ENCODE measurements around the gene THOC6.
"Not testable (repeated sequence)": the region's sequence is repeated elsewhere in the genome, so short reads cannot be mapped to it uniquely, and the experiment has no call there.

THOC6 gene

GRCh38 chr16:3049921-3050481, 26.2 kb downstream of the THOC6 start:
- Histone ChIP-seq H3K4me1 (ENCODE audit: control insufficient read depth, low read length) (peaks cover 42% of the 10 kb centered on the region), H3K27me3 (ENCODE audit: control insufficient read depth, low read length) (peaks cover 22% of the 10 kb centered on the region), H3K36me3 (ENCODE audit: control insufficient read depth, low read length) (no peaks in the 10 kb centered on the region), H3K79me2 (ENCODE audit: control insufficient read depth, low read length) (no peaks in the 10 kb centered on the region), H3K9me2 (replicated peaks; ENCODE audit: control insufficient read depth, low read length) (no peaks in the 10 kb centered on the region), H3K4me3 (ENCODE audit: low read length) (peak overlapping the region; percentile 23), H3K9me3 (ENCODE audit: control insufficient read depth, insufficient read depth, low read length) (no peaks in the 10 kb centered on the region), H3K4me2 (ENCODE audit: low read length) (peak overlapping the region; percentile 59), H3K27ac (ENCODE audit: low read depth, low read length) (peak overlapping the region; percentile 7), H3F3A (ENCODE audit: control insufficient read depth, insufficient read depth) (0 out of 2 replicates have a peak, but pooled peaks cover 6% of the 10 kb centered on the region), H4K20me1 (ENCODE audit: control insufficient read depth, insufficient read depth, low read depth, low read length) (no peaks in the 10 kb centered on the region)
- no peak for TF ChIP-seq EZH2phosphoT487 (IDR thresholded peaks at IDR 0.05; ENCODE audit: borderline replicate concordance, low read length)

DNA sequence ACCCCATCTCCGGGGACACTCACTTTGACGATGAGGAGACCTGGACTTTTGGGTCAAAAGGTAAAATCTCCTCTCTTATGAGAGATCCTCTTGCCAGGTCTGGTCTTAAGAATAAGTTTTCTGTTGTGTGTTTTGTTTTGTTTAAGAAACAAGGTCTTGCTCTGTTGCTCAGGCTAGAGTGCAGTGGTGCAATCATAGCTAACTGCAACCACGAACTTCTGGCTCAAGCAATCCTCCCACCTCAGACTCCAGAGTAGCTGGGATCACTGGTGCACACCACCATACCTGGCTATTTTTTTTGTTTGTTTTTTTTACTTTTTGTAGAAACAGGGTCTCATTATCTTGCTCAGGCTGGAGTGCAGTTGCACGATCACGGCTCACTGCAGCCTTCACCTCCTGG, 26.7 kb downstream of the THOC6 start:
- H3F3A ChIP-seq (ENCODE audit: control insufficient read depth, insufficient read depth) = 0 out of 2 replicates have a peak, but pooled peaks cover 8% of the 10 kb centered on the region
- H3K9me3 ChIP-seq (ENCODE audit: control insufficient read depth, insufficient read depth, low read length) = no peaks in the 10 kb centered on the region
- H3K27ac ChIP-seq (ENCODE audit: low read depth, low read length) = peak overlapping the region; percentile 7
- peak overlapping the region; percentile 59 for H3K4me2 ChIP-seq (ENCODE audit: low read length)
- TF ChIP-seq, protein P1, sequence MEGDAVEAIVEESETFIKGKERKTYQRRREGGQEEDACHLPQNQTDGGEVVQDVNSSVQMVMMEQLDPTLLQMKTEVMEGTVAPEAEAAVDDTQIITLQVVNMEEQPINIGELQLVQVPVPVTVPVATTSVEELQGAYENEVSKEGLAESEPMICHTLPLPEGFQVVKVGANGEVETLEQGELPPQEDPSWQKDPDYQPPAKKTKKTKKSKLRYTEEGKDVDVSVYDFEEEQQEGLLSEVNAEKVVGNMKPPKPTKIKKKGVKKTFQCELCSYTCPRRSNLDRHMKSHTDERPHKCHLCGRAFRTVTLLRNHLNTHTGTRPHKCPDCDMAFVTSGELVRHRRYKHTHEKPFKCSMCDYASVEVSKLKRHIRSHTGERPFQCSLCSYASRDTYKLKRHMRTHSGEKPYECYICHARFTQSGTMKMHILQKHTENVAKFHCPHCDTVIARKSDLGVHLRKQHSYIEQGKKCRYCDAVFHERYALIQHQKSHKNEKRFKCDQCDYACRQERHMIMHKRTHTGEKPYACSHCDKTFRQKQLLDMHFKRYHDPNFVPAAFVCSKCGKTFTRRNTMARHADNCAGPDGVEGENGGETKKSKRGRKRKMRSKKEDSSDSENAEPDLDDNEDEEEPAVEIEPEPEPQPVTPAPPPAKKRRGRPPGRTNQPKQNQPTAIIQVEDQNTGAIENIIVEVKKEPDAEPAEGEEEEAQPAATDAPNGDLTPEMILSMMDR (IDR thresholded peaks at IDR 0.05; ENCODE audit: low read depth, low read length, poor library complexity, severe bottlenecking) = no peak
- no peak for TF ChIP-seq EZH2phosphoT487 (IDR thresholded peaks at IDR 0.05; ENCODE audit: borderline replicate concordance, low read length)
- H3K4me1 ChIP-seq (ENCODE audit: control insufficient read depth, low read length) = peaks cover 43% of the 10 kb centered on the region
- no peaks in the 10 kb centered on the region for H3K36me3 ChIP-seq (ENCODE audit: control insufficient read depth, low read length)
- peak overlapping the region; percentile 23 for H3K4me3 ChIP-seq (ENCODE audit: low read length)
- no peaks in the 10 kb centered on the region for H3K79me2 ChIP-seq (ENCODE audit: control insufficient read depth, low read length)
- no peaks in the 10 kb centered on the region for H3K9me2 ChIP-seq (replicated peaks; ENCODE audit: control insufficient read depth, low read length)
- peaks cover 20% of the 10 kb centered on the region for H3K27me3 ChIP-seq (ENCODE audit: control insufficient read depth, low read length)
- H4K20me1 ChIP-seq (ENCODE audit: control insufficient read depth, insufficient read depth, low read depth, low read length) = no peaks in the 10 kb centered on the region

DNA sequence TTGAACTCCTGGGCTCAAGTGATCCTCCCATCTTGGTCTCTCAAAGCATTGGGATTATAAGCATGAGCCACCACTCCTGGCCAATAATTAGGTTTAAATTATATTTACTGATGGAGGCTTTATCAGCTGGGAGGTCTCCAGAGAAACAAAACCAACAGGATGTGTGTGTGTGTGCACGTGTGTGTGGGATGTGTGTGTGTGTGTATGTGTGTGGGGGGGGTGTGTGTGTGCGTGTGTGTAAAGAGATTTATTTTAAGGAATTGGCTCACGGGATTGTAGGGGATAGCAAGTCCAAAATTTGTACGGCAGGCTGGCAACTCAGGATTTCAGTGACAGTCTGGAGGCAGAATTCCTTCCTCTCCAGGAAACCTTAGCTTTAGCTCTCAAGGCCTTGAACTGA, 27.2 kb downstream of the THOC6 start:
- no peaks in the 10 kb centered on the region for H4K20me1 ChIP-seq (ENCODE audit: control insufficient read depth, insufficient read depth, low read depth, low read length)
- peak overlapping the region; percentile 7 for H3K27ac ChIP-seq (ENCODE audit: low read depth, low read length)
- 0 out of 2 replicates have a peak, but pooled peaks cover 8% of the 10 kb centered on the region for H3F3A ChIP-seq (ENCODE audit: control insufficient read depth, insufficient read depth)
- no peaks in the 10 kb centered on the region for H3K36me3 ChIP-seq (ENCODE audit: control insufficient read depth, low read length)
- TF ChIP-seq EZH2phosphoT487 (IDR thresholded peaks at IDR 0.05; ENCODE audit: borderline replicate concordance, low read length) = no peak
- TF ChIP-seq, protein P1 (IDR thresholded peaks at IDR 0.05; ENCODE audit: low read depth, low read length, poor library complexity, severe bottlenecking) = no peak
- H3K9me2 ChIP-seq (replicated peaks; ENCODE audit: control insufficient read depth, low read length) = no peaks in the 10 kb centered on the region
- H3K4me1 ChIP-seq (ENCODE audit: control insufficient read depth, low read length) = peaks cover 44% of the 10 kb centered on the region
- H3K79me2 ChIP-seq (ENCODE audit: control insufficient read depth, low read length) = no peaks in the 10 kb centered on the region
- H3K27me3 ChIP-seq (ENCODE audit: control insufficient read depth, low read length) = peaks cover 16% of the 10 kb centered on the region
- no peaks in the 10 kb centered on the region for H3K9me3 ChIP-seq (ENCODE audit: control insufficient read depth, insufficient read depth, low read length)
- peak overlapping the region; percentile 23 for H3K4me3 ChIP-seq (ENCODE audit: low read length)
- peak overlapping the region; percentile 59 for H3K4me2 ChIP-seq (ENCODE audit: low read length)

DNA sequence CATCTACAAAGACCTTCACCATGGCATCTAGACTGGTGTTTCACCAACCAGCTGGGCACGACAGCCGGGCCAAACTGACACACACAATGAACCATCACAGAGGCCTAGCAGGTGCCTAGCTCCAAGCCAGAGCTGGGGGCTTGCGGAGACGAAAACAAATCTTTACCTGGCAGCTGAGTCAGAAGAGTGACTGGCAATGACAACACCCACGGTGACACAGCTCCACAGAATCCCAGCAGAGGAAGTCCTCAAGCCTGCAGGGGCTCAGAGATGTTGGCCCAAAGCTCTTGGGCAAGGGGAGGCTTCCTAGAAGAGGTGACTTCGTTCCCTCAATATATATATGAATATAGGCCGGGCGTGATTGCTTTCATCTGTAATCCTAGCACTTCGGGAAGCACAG, 27.7 kb downstream of the THOC6 start:
- TF ChIP-seq, protein P1 (IDR thresholded peaks at IDR 0.05; ENCODE audit: low read depth, low read length, poor library complexity, severe bottlenecking) = no peak
- TF ChIP-seq EZH2phosphoT487 (IDR thresholded peaks at IDR 0.05; ENCODE audit: borderline replicate concordance, low read length) = no peak

GRCh38 chr16:3052571-3053329, 28.9 kb downstream of the THOC6 start:
- not testable (repeated sequence) for H3K36me3 ChIP-seq (ENCODE audit: control insufficient read depth, low read length); H3K9me3 ChIP-seq (ENCODE audit: control insufficient read depth, insufficient read depth, low read length); H3K27ac ChIP-seq (ENCODE audit: low read depth, low read length); H3K79me2 ChIP-seq (ENCODE audit: control insufficient read depth, low read length); H3K4me3 ChIP-seq (ENCODE audit: low read length); H3F3A ChIP-seq (ENCODE audit: control insufficient read depth, insufficient read depth); H4K20me1 ChIP-seq (ENCODE audit: control insufficient read depth, insufficient read depth, low read depth, low read length); H3K27me3 ChIP-seq (ENCODE audit: control insufficient read depth, low read length); H3K9me2 ChIP-seq (replicated peaks; ENCODE audit: control insufficient read depth, low read length); H3K4me2 ChIP-seq (ENCODE audit: low read length)
- H3K4me1 ChIP-seq (ENCODE audit: control insufficient read depth, low read length) = peaks cover 48% of the 10 kb centered on the region

More for the DNA sequence above, 27.7 kb downstream of the THOC6 start:
- no peaks in the 10 kb centered on the region for H3K36me3 ChIP-seq (ENCODE audit: control insufficient read depth, low read length)
- 0 out of 2 replicates have a peak, but pooled peaks cover 8% of the 10 kb centered on the region for H3F3A ChIP-seq (ENCODE audit: control insufficient read depth, insufficient read depth)
- H3K27me3 ChIP-seq (ENCODE audit: control insufficient read depth, low read length) = peaks cover 11% of the 10 kb centered on the region
- peak overlapping the region; percentile 7; the same call in 1 of the 2 replicates for H3K27ac ChIP-seq (ENCODE audit: low read depth, low read length)
- no peaks in the 10 kb centered on the region for H4K20me1 ChIP-seq (ENCODE audit: control insufficient read depth, insufficient read depth, low read depth, low read length)
- H3K9me2 ChIP-seq (replicated peaks; ENCODE audit: control insufficient read depth, low read length) = no peaks in the 10 kb centered on the region
- peak overlapping the region; percentile 23 for H3K4me3 ChIP-seq (ENCODE audit: low read length)
- H3K9me3 ChIP-seq (ENCODE audit: control insufficient read depth, insufficient read depth, low read length) = no peaks in the 10 kb centered on the region
- no peaks in the 10 kb centered on the region for H3K79me2 ChIP-seq (ENCODE audit: control insufficient read depth, low read length)
- H3K4me1 ChIP-seq (ENCODE audit: control insufficient read depth, low read length) = peaks cover 44% of the 10 kb centered on the region
- H3K4me2 ChIP-seq (ENCODE audit: low read length) = peak overlapping the region; percentile 59

Data from DOHH2 (cell line).